ENCODE measurements around the gene BBS2.

DNA sequence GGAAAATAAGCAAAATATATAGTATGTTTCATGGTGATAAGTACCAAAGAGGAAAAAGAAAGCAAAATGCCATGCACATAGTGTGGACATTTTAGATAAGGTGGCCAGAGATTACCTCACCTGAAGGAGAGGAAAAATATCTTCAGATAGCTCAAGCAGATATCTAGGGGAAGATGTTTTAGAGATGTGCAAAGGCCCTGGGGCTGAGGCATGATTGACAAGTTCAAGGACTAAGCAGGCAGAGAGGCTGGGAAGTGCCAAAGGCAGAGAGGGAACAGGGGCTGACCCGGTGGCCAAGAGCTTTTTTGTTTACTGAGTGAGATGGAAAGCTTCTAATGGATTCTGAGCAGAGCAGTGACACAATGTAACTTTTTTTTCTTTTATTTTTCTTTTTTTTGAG, 40.6 kb upstream of the BBS2 start:
- TF ChIP-seq, protein P1, sequence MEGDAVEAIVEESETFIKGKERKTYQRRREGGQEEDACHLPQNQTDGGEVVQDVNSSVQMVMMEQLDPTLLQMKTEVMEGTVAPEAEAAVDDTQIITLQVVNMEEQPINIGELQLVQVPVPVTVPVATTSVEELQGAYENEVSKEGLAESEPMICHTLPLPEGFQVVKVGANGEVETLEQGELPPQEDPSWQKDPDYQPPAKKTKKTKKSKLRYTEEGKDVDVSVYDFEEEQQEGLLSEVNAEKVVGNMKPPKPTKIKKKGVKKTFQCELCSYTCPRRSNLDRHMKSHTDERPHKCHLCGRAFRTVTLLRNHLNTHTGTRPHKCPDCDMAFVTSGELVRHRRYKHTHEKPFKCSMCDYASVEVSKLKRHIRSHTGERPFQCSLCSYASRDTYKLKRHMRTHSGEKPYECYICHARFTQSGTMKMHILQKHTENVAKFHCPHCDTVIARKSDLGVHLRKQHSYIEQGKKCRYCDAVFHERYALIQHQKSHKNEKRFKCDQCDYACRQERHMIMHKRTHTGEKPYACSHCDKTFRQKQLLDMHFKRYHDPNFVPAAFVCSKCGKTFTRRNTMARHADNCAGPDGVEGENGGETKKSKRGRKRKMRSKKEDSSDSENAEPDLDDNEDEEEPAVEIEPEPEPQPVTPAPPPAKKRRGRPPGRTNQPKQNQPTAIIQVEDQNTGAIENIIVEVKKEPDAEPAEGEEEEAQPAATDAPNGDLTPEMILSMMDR (IDR thresholded peaks at IDR 0.05), result no peak
- TF ChIP-seq MAZ (IDR thresholded peaks at IDR 0.05; ENCODE audit: borderline replicate concordance, low read depth, low read length) (no peak), BHLHE40 (IDR thresholded peaks at IDR 0.05; ENCODE audit: low read depth, low read length) (no peak), EHF (CRISPR knock-in tag; IDR thresholded peaks at IDR 0.05) (no peak), RFX5 (IDR thresholded peaks at IDR 0.05) (no peak), RNF2 (IDR thresholded peaks at IDR 0.05; ENCODE audit: borderline replicate concordance, low read depth) (no peak), EP300 (IDR thresholded peaks at IDR 0.05) (no peak), ZSCAN20 (CRISPR knock-in tag; IDR thresholded peaks at IDR 0.05) (no peak), KDM1A (IDR thresholded peaks at IDR 0.05; ENCODE audit: low read depth) (no peak), JUNB (IDR thresholded peaks at IDR 0.05) (no peak)
- TF ChIP-seq, protein P2, sequence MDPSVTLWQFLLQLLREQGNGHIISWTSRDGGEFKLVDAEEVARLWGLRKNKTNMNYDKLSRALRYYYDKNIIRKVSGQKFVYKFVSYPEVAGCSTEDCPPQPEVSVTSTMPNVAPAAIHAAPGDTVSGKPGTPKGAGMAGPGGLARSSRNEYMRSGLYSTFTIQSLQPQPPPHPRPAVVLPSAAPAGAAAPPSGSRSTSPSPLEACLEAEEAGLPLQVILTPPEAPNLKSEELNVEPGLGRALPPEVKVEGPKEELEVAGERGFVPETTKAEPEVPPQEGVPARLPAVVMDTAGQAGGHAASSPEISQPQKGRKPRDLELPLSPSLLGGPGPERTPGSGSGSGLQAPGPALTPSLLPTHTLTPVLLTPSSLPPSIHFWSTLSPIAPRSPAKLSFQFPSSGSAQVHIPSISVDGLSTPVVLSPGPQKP (IDR thresholded peaks at IDR 0.05; ENCODE audit: low read depth, low read length), result no peak
- TF ChIP-seq, protein P3, sequence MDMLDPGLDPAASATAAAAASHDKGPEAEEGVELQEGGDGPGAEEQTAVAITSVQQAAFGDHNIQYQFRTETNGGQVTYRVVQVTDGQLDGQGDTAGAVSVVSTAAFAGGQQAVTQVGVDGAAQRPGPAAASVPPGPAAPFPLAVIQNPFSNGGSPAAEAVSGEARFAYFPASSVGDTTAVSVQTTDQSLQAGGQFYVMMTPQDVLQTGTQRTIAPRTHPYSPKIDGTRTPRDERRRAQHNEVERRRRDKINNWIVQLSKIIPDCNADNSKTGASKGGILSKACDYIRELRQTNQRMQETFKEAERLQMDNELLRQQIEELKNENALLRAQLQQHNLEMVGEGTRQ (IDR thresholded peaks at IDR 0.05), result no peak
- TF ChIP-seq, protein P4, sequence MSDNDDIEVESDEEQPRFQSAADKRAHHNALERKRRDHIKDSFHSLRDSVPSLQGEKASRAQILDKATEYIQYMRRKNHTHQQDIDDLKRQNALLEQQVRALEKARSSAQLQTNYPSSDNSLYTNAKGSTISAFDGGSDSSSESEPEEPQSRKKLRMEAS (IDR thresholded peaks at IDR 0.05), result no peak

Data from A549 (cell line).